GM12878 (cell line): ENCODE measurements around the gene FNDC11. TPM values are rescaled to one million over a fixed set of nuclear protein-coding genes. Genes with fewer than 3 reads are reported as not detected.

Experiments used
- ASH2L ChIP-seq: fragments of 300-600, 200-600 bp; sonication (generic); IDR thresholded peaks from 2 replicates; pipeline ENCODE4 v1.6.1; 2017; ENCODE audit warnings: low read depth, mild to moderate bottlenecking, borderline replicate concordance
- BCL11A ChIP-seq: IDR thresholded peaks from 2 replicates; pipeline ENCODE4 v1.6.1; 2011; ENCODE audit warnings: low read depth, low read length
- BMI1 ChIP-seq: fragments of 450-650 bp; IDR thresholded peaks from 2 replicates; pipeline ENCODE4 v1.6.1; 2016; ENCODE audit warnings: mild to moderate bottlenecking, moderate library complexity, borderline replicate concordance
- ETV6 ChIP-seq, 2 experiments: fragments of 450-650 bp in 1 of 2; IDR thresholded peaks in 1 of 2; conservative IDR thresholded peaks in 1 of 2; 2 replicates each; pipeline ENCODE4 v1.6.1; 2014; ENCODE audit warnings: antibody characterized with exemption in 1 of 2, borderline replicate concordance in 1 of 2, low read depth in 1 of 2, mild to moderate bottlenecking in 1 of 2, moderate library complexity in 1 of 2
- IRF4 ChIP-seq: IDR thresholded peaks from 2 replicates; pipeline ENCODE4 v1.6.1; 2011; ENCODE audit warnings: low read depth, low read length
- JUND ChIP-seq: IDR thresholded peaks from 2 replicates; pipeline ENCODE4 v1.6.1; 2012; ENCODE audit warnings: low read depth, mild to moderate bottlenecking, low read length, improper control_type of control experiment, moderate library complexity
- KDM1A ChIP-seq: fragments of 200-600 bp; sonication (generic); IDR thresholded peaks from 2 replicates; pipeline ENCODE4 v1.6.1; 2016; ENCODE audit warnings: borderline replicate concordance
- MXI1 ChIP-seq: fragments of 150-350 bp; IDR thresholded peaks from 2 replicates; pipeline ENCODE4 v1.6.1; 2011; ENCODE audit warnings: low read depth, mild to moderate bottlenecking, inconsistent platforms, low read length, improper control_type of control experiment
- POLR2AphosphoS5 ChIP-seq: IDR thresholded peaks from 2 replicates; pipeline ENCODE4 v1.6.1; 2011; ENCODE audit warnings: mild to moderate bottlenecking, low read length, inconsistent platforms
- RAD21 ChIP-seq: IDR thresholded peaks from 2 replicates; pipeline ENCODE4 v1.6.1; 2011; ENCODE audit warnings: mild to moderate bottlenecking, low read depth, low read length, moderate library complexity; ENCODE audit not compliant: insufficient read depth
- RUNX3 ChIP-seq: IDR thresholded peaks from 2 replicates; pipeline ENCODE4 v1.6.1; 2012; ENCODE audit warnings: low read length, inconsistent platforms
- SIN3A ChIP-seq: IDR thresholded peaks from 2 replicates; pipeline ENCODE4 v1.6.1; 2012; ENCODE audit warnings: low read depth, low read length, improper control_type of control experiment
- SMC3 ChIP-seq: IDR thresholded peaks from 2 replicates; pipeline ENCODE4 v1.6.1; 2011; ENCODE audit warnings: low read length, improper control_type of control experiment, borderline replicate concordance
- STAT1 ChIP-seq: fragments of 450-650 bp; conservative IDR thresholded peaks from 2 replicates; pipeline ENCODE4 v1.6.1; 2014; ENCODE audit warnings: antibody characterized with exemption, mild to moderate bottlenecking
- TAF1 ChIP-seq: IDR thresholded peaks from 2 replicates; pipeline ENCODE4 v1.6.1; 2011; ENCODE audit warnings: mild to moderate bottlenecking, low read depth, low read length, borderline replicate concordance
- YY1 ChIP-seq: IDR thresholded peaks from 2 replicates; pipeline ENCODE4 v1.6.1; 2011; ENCODE audit warnings: low read depth, mild to moderate bottlenecking, low read length
- ZNF207 ChIP-seq: fragments of 450-650 bp; IDR thresholded peaks from 2 replicates; pipeline ENCODE4 v1.6.1; 2014; ENCODE audit warnings: antibody characterized with exemption, mild to moderate bottlenecking, borderline replicate concordance
- ZNF274 ChIP-seq: IDR thresholded peaks from one replicate; pipeline ENCODE4 v1.8.0; 2011; ENCODE audit not compliant: insufficient read length, insufficient read depth
- polyA plus RNA-seq, 11 experiments: library from polyadenylated mRNA; depleted of rRNA in 4 of 11; unstranded in 6 of 11; stranded (reverse) in 5 of 11; fragments of >200 nt; fragmentation: Nextera tagmentation in 4 of 11; fragmentation: Illumina TruSeq in 1 of 11; extraction: Ambion mirVana in 4 of 11; extraction: Trizol in 1 of 11; gene quantifications; 1 replicate in 1 of 11; 2 replicates in 10 of 11; pipeline versions ENCODE4 v1.2.1 to v1.2.3, GENCODE V29; 2011 to 2016; ENCODE audit warnings: inconsistent platforms in 2 of 11, missing spikeins in 2 of 11, low read depth in 1 of 11
- total RNA-seq, 4 experiments: library from RNA; depleted of rRNA in 3 of 4; stranded (reverse); fragments of >200 nt in 3 of 4; fragmentation: Illumina TruSeq in 1 of 4; extraction: Trizol in 1 of 4; gene quantifications; 2 replicates each; pipeline versions ENCODE4 v1.2.1 to v1.2.3, GENCODE V29; 2013 to 2021
- TF ChIP-seq, protein P1 (sequence below): IDR thresholded peaks from 2 replicates; pipeline ENCODE4 v1.6.1; 2012; ENCODE audit warnings: low read depth, low read length, improper control_type of control experiment
- TF ChIP-seq, protein P2 (sequence below): fragments of 450-650 bp; IDR thresholded peaks from 2 replicates; pipeline ENCODE4 v1.6.1; 2018; ENCODE audit warnings: mild to moderate bottlenecking, low read depth, moderate library complexity; ENCODE audit not compliant: partially characterized antibody
- TF ChIP-seq, protein P3 (sequence below): fragments of 450-650 bp; IDR thresholded peaks from 2 replicates; pipeline ENCODE4 v1.6.1; 2014; ENCODE audit warnings: mild to moderate bottlenecking
- TF ChIP-seq, protein P4 (sequence below): fragments of 450-650 bp; IDR thresholded peaks from 2 replicates; pipeline ENCODE4 v1.6.1; 2016; ENCODE audit warnings: mild to moderate bottlenecking

The FNDC11 gene
- total and polyA plus RNA-seq, 10 of the 15 experiments (the other 5 are each of a cell fraction or from before 2014, with no cell fraction given): 0.09 to 0.72 (median 0.34) TPM; not detected in 2

DNA sequence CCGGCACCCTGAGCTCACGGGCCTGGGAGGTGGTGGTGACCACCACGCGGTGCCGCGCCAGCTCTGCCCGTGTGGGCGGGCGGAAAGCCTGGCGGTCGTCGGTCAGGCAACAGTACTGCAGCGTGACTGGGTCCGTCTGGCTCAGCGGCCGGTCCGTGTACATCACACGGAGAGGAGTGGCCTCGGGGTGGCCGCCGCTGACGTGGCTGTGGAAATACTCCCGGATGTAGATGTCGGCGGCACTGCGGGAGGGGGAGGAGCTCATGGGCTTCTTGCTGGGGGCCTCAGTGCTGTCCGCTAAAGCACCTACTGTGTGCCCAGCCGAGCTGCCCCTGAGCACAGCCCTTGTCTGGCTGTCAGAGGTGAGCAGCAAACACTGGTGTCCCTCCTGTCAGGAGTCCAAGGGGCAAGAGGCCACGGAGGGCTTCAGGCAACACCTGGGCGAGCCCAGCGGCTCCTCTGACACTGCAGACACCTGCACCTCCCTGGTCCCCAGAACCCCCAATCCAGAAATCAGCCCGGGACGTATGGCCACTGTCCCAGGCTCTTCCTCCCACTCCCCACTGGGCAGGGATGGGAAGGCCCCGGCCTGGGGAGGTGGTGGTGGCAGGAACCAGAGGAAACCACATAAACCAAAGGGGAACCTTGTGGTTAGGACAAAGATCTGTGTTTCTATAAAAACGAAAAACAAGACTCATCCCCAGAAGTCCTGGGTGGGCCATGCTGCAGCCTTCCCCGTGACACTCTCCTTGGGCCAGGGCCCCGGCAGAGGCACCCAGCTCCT lies 13.6 kb downstream of the FNDC11 start (continued):
- no peak for TF ChIP-seq SMC3
- TF ChIP-seq, protein P1, sequence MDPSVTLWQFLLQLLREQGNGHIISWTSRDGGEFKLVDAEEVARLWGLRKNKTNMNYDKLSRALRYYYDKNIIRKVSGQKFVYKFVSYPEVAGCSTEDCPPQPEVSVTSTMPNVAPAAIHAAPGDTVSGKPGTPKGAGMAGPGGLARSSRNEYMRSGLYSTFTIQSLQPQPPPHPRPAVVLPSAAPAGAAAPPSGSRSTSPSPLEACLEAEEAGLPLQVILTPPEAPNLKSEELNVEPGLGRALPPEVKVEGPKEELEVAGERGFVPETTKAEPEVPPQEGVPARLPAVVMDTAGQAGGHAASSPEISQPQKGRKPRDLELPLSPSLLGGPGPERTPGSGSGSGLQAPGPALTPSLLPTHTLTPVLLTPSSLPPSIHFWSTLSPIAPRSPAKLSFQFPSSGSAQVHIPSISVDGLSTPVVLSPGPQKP: no peak
- TF ChIP-seq ZNF274: no peak
- TF ChIP-seq, protein P2, sequence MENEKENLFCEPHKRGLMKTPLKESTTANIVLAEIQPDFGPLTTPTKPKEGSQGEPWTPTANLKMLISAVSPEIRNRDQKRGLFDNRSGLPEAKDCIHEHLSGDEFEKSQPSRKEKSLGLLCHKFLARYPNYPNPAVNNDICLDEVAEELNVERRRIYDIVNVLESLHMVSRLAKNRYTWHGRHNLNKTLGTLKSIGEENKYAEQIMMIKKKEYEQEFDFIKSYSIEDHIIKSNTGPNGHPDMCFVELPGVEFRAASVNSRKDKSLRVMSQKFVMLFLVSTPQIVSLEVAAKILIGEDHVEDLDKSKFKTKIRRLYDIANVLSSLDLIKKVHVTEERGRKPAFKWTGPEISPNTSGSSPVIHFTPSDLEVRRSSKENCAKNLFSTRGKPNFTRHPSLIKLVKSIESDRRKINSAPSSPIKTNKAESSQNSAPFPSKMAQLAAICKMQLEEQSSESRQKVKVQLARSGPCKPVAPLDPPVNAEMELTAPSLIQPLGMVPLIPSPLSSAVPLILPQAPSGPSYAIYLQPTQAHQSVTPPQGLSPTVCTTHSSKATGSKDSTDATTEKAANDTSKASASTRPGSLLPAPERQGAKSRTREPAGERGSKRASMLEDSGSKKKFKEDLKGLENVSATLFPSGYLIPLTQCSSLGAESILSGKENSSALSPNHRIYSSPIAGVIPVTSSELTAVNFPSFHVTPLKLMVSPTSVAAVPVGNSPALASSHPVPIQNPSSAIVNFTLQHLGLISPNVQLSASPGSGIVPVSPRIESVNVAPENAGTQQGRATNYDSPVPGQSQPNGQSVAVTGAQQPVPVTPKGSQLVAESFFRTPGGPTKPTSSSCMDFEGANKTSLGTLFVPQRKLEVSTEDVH: no peak
- no peak for TF ChIP-seq JUND
- TF ChIP-seq ZNF207: no peak
- peak; percentile 66 for TF ChIP-seq BCL11A
- no peak for TF ChIP-seq BMI1
- TF ChIP-seq, protein P3, sequence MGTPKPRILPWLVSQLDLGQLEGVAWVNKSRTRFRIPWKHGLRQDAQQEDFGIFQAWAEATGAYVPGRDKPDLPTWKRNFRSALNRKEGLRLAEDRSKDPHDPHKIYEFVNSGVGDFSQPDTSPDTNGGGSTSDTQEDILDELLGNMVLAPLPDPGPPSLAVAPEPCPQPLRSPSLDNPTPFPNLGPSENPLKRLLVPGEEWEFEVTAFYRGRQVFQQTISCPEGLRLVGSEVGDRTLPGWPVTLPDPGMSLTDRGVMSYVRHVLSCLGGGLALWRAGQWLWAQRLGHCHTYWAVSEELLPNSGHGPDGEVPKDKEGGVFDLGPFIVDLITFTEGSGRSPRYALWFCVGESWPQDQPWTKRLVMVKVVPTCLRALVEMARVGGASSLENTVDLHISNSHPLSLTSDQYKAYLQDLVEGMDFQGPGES: no peak
- peak; percentile 48; the same call in 1 of the 2 replicates for TF ChIP-seq MXI1
- 0 out of 2 replicates have a peak, but pooled peaks have one; percentile 8 for TF ChIP-seq YY1
- no peak for TF ChIP-seq KDM1A
- no peak for TF ChIP-seq STAT1
- TF ChIP-seq SIN3A: no peak
- no peak for TF ChIP-seq ASH2L
- no peak for TF ChIP-seq TAF1
- 0 out of 2 replicates have a peak, but pooled peaks have one; percentile 24 for TF ChIP-seq POLR2AphosphoS5
- TF ChIP-seq, protein P4, sequence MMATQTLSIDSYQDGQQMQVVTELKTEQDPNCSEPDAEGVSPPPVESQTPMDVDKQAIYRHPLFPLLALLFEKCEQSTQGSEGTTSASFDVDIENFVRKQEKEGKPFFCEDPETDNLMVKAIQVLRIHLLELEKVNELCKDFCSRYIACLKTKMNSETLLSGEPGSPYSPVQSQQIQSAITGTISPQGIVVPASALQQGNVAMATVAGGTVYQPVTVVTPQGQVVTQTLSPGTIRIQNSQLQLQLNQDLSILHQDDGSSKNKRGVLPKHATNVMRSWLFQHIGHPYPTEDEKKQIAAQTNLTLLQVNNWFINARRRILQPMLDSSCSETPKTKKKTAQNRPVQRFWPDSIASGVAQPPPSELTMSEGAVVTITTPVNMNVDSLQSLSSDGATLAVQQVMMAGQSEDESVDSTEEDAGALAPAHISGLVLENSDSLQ: no peak
- peak in 1 of 2 experiments; percentile 66; a peak in 2 of 4 replicates for TF ChIP-seq ETV6 (conservative IDR thresholded peaks at IDR 0.05 in 1 of 2, IDR thresholded peaks at IDR 0.05 in 1 of 2; ENCODE audit: borderline replicate concordance in 1 of 2, low read depth in 1 of 2)
- TF ChIP-seq RUNX3: peak; percentile 100
- TF ChIP-seq IRF4: 0 out of 2 replicates have a peak, but pooled peaks have one; percentile 16
- TF ChIP-seq RAD21: no peak
